Stimulated activated CD8-positive, alpha-beta memory T cell treated with anti-CD3 and anti-CD28 coated beads, Interleukin-2, amount 100 ng/mL, for 48 hours (primary cell): ENCODE results near the gene POR.

Source experiments
- DNase-seq, 2 donors: peaks; one replicate each; pipeline ENCODE4 v3.0.0-alpha.2; 2020; ENCODE audit warnings: low read depth in 2 of 2

Gene POR

DNA sequence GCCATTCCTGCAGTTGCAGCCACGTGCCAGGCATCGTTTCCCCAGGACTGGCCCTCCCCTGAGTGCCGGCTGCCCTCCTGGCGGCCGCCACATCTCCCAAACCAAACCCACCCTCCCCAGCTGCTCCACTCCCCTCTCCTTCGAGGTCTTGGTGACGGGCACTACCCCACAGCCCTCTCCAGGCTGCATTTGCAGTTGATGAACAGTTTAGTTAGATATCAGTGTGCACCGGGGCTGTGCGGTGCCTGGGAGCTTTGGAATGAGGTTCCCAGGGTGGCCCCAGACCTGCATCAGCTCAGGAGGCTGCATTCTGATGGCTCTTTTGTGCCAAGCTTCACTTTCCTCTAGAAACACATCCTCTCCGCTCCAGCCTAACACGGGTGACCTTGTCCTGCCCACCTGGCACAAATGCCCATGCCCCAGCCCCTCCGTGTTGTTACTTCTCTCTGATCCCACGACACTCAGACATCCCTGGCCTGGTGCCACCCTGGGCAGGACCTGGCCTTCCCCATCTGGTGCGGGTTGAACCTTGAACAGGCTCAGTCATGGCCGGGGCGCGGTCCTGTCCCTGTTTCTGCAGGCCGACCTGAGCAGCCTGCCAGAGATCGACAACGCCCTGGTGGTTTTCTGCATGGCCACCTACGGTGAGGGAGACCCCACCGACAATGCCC is 64.9 kb downstream of the POR start:
- DNase-seq = no peak

DNA sequence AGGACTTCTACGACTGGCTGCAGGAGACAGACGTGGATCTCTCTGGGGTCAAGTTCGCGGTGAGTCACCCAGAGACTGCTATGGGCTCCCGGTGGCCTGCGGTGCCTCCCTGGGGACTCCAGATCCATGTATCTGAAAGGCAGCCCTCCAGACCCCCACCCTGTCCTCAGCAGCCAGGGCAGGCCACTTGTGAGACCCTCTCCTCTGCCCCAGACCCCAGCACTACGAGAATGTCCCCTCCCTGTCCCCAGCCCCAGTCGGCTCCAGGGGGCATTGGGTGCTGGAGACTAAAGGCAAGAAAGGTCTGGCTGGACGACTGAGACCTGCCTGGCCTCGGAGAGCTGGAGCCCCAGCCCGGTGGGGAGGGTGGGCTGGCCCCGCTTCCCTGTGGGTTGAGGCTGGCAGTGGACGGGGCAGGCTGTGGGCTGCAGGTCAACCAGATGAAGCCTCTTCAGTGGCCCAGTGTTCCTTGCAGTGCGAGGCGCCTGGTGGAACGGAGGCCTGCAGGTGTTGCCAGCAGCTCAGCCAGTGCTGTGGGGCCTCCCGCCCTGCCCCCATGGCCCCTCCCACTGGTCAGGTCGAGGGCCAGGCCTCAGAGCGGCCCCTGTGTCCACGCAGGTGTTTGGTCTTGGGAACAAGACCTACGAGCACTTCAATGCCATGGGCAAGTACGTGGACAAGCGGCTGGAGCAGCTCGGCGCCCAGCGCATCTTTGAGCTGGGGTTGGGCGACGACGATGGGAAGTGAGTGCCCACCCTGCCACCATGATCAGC is 65.7 kb downstream of the POR start:
- no peak for DNase-seq

DNA sequence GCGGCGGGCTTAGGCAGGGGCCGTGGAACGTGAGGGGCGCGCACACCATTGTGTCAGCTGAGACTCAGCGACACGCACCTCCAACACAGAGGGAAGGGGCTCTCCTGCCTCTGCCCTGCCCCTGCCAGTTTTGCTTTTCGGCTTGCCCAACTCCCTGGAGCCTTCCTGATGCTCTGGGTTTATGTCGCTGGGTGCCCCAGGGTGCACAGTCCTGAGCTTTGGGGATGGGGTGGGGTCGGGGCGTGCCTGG is 66.2 kb downstream of the POR start:
- DNase-seq = no peak

DNA sequence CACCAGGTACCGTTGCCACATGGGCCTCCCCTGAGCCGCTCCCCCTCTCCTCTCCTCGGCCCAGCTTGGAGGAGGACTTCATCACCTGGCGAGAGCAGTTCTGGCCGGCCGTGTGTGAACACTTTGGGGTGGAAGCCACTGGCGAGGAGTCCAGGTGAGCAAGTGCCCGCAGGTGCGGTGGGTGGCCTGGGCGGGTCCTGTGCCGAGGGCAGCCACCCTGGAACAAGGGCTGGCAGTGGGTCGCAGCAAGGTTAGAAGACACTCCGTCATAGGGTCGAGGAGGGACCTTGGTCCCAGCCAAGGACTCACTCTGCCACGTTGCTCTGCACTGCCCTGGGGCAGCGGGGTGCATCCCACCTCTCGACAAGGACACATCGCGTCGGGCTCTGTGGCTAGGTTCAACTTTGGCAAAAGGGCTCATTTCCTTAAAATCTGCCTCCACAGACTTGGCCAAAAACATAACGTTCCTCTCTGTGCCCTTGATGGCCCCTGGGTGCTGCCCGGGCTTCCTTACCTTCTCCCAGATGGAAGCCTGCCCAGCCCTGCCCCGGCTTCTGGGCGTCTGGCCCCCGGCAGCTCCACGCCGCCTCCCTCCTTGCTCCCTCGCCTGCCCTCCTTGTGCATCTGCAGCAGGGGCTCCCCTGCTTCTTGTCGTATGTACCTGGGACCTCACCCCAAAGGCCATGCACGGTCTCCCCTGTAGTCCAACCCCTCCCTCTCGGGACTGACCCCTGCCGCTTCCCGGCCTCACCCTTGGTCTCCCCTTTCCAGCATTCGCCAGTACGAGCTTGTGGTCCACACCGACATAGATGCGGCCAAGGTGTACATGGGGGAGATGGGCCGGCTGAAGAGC is 66.7 kb downstream of the POR start:
- no peak for DNase-seq

DNA sequence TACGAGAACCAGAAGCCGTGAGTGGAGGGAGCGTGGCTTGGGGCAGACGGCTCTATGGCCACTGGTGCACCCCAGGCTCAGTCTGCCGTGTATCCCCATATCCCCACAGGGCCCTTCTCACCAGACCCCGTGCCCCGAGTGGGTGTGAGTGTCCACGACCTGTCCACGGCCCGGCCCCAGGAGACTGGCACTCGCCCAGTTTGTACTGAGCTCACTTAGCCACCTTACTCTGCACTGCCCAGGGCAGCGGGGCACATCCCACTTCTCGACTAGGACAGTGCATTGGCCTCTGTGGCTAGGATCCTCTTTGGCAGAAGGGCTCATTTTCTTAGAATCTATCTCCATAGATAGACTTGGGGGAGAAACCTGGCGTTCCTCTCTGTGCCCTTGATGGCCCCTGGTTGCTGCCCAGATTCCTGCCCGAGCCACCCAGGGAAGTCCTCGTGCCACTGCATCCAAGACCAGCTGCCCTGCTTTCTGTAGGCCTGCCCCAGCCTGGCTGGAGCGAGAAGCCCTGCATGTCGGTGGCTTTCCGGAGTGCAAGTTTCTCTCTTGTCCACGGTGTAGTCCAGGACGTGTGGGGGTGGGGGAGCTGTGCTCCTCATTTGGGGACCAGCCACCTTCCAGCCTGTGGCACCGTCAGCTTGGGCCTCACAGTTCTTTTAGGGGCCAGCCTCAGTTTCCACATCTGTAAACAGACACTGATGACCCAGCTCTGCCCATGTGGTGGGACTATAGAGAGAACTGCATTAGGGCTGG is 67.5 kb downstream of the POR start:
- DNase-seq = no peak

DNA sequence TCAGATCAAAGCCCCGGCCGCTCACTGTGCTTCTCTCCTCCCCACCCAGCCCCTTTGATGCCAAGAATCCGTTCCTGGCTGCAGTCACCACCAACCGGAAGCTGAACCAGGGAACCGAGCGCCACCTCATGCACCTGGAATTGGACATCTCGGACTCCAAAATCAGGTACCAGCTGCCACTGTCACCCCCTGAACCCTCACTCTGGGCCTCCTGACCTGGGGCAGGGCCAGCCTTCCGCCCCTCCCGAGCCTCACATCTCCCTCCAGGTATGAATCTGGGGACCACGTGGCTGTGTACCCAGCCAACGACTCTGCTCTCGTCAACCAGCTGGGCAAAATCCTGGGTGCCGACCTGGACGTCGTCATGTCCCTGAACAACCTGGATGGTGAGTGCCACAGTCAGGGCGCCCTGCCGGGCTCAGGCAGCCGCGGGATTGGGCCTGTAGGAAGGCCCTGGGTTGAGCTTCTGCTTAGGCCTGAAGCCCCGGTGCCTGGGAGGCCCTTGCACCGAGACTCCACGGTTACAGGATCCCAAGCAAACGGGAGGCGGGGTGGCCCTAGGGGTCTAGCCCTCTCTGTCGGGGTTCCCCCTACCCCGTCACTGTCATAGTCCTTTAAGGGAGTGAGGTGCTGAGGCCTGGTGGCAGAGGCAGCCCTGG is 68.6 kb downstream of the POR start:
- no peak for DNase-seq

DNA sequence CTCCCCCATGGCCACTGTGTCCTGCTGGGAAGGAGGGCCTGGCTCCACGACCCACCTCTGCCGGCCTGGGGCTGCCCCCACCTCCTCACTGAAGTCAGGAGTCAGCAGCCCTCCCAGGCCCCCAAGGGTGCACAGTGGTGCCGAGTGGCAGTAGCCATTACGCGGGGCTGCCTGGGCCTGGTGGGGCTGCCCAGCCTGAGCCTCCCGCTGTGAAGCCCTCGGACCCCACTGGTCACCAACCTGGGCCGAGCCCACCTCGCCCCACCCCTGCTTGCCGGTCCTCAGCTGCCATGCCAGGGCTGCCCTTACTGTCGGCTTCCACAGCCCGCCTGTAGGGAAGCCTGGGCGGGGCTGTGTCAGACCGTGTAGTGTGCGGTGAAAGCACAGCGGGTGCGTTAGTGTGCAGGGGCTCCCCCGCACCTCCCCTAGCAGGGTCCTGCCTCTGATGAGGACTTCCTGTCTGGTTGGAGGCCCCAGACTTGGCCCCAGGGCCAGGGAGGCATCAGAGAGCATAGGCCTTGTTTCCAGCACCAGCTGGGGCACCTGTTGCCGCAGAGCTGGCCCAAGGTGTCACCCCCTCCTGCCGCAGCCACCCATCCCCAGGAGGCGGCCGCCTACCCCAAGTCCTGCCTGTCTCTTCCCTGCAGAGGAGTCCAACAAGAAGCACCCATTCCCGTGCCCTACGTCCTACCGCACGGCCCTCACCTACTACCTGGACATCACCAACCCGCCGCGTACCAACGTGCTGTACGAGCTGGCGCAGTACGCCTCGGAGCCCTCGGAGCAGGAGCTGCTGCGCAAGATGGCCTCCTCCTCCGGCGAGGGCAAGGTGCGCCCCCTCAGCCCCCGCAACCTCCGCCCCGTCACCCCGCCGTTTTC is 69.4 kb downstream of the POR start:
- no peak for DNase-seq

DNA sequence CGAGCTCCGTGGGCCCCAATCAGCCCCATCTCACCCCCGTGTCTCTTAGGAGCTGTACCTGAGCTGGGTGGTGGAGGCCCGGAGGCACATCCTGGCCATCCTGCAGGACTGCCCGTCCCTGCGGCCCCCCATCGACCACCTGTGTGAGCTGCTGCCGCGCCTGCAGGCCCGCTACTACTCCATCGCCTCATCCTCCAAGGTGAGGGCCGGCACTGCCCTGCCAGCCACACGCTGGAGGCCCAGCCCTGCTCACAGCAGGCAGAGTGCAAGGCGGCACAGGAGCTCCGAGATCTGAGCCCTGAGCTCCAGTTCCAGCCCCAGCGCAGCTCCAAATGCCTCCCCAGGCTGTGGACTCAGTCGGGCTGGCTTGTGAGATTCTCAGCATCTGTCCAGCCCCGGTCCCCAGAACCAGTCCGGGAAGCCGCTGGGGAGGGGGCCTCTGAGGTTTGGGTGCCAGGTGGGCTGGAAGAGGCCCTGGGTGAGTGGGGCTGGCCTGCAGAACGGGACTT is 70.1 kb downstream of the POR start:
- no peak for DNase-seq

DNA sequence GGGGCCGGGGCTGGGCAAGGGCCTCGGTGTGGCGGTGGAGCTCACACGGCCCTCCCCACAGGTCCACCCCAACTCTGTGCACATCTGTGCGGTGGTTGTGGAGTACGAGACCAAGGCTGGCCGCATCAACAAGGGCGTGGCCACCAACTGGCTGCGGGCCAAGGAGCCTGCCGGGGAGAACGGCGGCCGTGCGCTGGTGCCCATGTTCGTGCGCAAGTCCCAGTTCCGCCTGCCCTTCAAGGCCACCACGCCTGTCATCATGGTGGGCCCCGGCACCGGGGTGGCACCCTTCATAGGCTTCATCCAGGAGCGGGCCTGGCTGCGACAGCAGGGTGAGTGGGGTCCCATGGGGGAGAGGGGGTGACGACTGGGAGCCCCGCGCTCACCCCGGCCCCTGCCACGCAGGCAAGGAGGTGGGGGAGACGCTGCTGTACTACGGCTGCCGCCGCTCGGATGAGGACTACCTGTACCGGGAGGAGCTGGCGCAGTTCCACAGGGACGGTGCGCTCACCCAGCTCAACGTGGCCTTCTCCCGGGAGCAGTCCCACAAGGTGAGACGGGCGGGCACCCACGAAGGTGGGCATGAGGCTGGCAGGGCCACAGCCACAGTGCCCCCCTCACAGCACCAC is 70.7 kb downstream of the POR start:
- no peak for DNase-seq

DNA sequence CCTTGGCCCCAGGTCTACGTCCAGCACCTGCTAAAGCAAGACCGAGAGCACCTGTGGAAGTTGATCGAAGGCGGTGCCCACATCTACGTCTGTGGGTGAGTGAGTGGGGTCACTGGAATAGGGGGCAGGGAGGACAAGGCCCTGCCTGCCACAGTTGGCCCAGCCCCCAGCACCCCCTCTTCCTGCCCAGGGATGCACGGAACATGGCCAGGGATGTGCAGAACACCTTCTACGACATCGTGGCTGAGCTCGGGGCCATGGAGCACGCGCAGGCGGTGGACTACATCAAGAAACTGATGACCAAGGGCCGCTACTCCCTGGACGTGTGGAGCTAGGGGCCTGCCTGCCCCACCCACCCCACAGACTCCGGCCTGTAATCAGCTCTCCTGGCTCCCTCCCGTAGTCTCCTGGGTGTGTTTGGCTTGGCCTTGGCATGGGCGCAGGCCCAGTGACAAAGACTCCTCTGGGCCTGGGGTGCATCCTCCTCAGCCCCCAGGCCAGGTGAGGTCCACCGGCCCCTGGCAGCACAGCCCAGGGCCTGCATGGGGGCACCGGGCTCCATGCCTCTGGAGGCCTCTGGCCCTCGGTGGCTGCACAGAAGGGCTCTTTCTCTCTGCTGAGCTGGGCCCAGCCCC is 71.3 kb downstream of the POR start:
- no peak for DNase-seq

DNA sequence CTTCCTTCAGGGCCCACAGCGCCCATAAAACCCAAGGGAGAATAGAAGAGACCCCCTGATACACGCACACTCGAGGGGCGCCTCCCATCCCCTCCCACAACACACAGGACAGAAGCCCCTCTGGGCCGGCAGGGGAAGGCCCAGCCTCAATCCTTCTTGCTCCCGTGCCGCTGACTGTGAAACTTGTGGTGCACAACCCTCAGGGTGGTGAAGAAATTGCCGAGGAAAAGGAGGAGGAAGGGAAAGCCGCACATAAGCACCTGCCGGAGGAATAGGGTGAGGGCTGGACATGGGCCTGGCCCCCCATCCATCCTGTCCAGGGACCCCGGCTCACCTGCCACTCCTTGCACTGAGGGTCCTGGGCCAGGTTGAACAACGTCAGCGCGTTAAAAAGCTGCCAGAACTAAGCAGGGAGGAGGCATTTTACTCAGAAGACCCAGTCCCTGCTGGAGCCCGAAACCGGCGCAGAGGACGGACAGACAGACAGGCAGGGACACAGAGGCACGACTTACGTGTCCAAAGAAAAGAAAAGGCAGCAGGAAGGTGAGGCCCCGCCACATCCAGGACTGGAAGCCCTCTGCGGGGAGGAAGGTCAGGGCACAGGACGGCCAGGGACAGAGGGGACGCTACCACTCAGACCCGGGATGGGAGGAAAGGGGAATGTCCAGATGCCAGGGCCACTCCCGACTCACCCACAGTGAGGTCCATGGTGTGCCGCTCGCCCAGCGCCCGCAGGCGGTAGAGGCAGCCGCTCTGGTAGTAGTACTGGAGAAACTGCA is 72.3 kb downstream of the POR start:
- DNase-seq = no peak

DNA sequence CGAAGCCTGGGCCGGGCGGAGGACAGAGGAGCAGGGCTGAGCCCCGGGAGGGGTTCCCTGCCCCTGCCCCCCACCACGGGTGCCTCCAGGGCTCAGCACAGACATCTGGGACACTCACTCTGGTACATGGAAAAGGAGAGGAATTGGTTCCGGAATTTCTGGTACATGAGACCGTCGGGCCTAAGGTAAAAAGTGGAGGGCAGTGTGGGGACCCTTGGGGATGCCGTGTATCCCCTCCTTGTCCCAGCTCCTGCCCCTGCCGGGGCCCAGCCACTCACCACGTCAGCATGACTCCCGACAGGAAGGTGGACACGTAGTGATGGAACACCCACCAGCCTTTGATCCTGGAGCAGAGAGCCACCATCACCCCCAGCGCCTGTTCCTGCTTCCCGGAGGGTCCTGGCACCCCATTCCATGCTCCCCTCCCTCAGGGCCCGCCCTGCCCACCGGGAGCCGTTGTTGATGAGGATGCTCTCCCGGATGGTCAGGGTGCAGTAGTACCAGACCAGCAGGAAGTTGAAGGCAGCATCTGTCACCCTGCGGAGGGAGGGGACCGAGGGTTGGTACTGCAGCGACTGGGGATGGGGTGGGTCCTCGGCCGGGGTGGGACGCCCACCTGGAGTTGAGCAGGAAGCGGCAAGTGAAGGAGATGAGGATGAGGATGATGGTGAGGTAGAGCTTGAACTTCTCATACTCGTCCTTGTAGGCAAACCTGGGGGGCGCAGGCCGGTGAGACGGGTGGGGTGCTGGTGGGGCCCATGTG is 73.0 kb downstream of the POR start:
- no peak for DNase-seq

DNA sequence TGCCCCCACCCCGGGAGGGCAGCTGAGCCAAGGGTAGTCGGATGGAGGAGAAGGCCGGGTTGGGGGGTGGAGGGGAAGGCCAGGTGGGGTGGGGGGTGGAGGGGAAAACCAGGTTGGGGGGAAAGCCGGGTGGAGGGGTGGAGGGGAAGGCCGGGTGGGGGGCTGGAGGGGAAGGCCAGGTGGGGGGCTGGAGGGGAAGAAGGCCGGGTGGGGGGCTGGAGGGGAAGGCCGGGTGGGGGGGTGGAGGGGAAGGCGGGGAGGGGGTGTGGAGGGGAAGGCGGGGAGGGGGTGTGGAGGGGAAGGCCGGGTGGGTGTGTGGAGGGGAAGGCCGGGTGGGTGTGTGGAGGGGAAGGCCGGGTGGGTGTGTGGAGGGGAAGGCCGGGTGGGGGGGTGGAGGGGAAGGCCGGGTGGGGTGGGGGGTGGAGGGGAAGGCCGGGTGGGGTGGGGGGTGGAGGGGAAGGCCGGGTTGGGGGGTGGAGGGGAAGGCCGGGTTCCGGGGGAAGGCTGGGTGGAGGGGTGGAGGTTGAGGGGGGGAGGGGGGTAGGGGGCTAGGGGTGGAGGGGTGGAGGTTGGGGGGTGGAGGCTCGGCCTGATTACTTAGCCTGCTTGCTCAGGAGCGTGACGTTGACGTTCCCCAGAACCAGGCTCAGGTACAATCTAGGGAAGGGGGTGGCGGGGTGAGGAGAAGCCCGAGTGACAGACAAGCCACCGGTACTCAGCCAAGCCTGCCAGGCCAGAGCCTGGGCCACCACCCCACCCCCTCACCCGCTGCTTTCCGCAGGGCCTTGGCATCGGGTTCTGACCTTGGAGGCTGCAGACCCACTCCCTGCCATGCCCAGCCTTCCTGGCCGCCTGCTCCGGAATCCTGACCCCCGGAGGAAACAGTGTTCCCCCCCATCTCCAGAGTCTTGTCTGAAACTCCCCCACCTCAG is 73.9 kb downstream of the POR start:
- DNase-seq = no peak

DNA sequence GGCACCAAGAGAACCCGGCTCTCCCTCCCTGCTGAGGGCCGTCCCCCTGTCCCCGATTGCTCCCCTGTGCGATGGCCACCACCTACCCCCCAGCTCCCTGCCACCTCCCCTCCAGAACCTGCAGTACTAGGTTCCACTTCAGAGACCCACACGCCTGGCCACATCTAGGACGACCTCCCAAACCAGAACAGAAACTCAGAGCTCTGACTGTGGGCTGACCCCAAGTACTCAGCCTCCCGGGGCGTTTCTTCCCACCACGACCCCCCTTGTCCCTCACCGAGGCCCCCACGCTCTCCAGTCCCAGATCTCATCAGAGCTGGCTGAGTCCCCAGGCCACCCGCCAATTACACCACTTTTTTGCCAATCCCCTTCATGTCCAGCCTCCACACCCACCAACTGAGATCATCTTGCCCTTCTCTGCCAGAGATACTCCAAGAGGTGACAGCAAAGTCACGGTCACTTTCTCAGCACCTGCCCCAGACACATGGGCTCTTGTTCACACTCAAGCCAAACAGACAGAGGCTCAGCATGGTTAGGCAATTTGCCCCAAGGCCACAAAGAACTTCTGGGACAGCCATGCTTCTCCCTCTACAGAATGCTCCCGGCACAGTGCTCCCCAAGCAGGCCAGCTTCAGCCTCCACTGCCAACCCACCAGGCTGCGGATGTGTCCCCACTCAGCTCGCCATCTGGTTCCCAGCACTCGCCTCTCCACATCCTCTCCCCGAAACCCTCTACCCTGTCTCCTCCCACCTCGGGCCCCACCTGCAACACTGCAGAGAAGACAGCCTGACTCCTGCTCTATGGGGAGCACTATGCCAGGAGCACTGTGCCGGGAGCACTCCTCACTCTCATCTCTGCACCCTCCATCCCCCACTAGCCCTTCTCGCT is 74.8 kb downstream of the POR start:
- no peak for DNase-seq

DNA sequence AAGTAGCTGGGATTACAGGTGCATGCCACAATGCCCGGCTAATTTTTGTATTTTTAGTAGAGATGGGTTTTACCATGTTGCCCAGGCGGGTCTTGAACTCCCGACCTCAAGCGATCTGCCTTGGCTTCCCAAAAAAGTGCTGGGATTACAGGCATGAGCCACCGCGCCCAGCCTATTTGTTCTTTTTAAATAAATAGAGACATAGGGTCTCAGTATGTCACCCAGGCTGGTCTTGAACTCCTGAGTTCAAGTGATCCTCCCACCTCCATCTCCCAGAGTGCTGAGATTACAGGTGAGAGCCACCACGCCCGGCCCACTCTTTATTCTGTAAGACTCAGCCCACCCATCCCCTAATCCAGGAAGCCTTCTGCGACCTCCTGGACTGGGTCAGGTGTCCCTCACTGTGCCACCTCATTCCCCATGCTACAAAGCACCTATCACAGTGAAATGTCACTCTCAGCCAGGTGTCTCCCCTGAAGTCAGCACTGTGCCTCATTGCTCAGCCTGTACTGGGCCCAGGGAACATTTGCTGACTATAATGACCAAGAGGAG is 76.7 kb downstream of the POR start:
- DNase-seq = no peak
